Fibroblast of skin of right quadriceps (primary cell): Measurements from ENCODE around the gene SAPCD2.
A peak's percentile ranks its signal among the peaks of the same experiment; 100 is the strongest.

Source experiments
- DNase-seq: peaks from one replicate; pipeline ENCODE4 v3.0.0-alpha.2; 2013

Gene SAPCD2

DNA sequence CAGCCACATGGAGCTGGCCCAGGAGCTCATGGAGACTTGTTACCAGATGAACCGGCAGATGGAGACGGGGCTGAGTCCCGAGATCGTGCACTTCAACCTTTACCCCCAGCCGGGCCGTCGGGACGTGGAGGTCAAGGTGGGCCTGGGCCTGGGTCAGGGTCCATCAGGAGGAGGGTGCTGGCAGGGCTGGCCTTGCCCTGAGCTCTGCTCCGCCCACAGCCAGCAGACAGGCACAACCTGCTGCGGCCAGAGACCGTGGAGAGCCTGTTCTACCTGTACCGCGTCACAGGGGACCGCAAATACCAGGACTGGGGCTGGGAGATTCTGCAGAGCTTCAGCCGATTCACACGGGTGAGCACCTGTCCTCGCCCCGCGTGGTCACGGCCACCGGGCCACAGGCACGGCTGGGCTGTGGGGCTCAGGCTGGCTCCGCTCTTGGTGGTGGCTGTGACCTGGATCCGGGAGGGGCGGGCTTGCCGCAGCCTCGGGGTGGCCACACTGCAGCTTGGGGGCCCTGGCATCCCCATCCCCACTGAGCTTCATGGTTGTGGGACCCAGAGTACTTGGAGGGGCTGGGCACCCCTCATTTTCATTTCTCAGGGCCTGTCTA, 37.1 kb upstream of the SAPCD2 start:
- no peak for DNase-seq

DNA sequence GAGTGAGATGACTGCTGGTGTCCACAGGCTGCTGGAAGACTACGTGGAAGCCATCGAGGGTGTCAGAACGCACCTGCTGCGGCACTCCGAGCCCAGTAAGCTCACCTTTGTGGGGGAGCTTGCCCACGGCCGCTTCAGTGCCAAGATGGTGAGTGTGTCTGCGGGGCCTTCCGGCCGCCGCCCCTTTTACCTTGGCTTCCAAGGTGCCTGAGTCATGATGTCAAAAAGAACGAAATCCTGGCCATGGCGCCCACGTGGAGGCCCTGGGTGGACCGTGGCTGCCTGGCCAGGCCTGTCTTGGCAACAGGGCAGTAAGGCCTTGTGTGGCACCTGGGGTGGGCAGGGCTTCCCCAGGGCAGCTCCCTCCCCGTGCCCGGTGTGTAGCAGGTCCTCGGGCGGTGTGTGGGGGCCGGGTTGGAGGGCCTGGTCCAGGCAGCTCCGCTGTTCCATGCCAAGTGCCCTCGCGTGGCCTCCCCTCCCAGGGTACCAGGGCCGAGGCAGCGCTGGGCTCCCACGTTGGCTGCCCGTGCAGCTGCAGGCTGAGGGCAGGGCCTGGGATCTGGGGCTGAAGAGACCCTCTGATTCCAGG, 36.4 kb upstream of the SAPCD2 start:
- no peak for DNase-seq

- DNase-seq: no peak
These were observed 35.7 kb upstream of the SAPCD2 start for GRCh38 chr9:137105814-137106661.

- no peak for DNase-seq
These were observed 33.0 kb upstream of the SAPCD2 start for GRCh38 chr9:137103206-137103999.

DNA sequence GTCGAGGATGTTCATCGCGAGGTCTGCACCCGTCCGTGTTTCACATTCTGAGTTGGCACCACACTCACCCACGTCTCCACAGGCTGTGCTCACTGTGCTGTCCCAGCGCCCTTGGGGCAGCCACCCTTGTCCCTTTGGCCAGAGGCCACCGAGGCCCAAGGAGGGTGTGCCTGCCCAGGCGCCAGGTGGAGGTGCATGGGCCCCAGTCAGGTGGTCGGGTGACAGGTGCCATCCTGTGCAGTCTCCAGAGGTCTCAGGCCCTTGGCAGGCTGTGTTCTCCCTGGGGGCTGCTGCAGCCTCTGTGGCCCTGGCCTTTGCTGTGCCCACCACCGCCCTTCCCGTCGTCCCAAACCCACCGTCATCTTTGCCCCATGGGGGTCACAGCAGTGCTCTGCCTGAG, 28.9 kb upstream of the SAPCD2 start:
- DNase-seq: no peak

DNA sequence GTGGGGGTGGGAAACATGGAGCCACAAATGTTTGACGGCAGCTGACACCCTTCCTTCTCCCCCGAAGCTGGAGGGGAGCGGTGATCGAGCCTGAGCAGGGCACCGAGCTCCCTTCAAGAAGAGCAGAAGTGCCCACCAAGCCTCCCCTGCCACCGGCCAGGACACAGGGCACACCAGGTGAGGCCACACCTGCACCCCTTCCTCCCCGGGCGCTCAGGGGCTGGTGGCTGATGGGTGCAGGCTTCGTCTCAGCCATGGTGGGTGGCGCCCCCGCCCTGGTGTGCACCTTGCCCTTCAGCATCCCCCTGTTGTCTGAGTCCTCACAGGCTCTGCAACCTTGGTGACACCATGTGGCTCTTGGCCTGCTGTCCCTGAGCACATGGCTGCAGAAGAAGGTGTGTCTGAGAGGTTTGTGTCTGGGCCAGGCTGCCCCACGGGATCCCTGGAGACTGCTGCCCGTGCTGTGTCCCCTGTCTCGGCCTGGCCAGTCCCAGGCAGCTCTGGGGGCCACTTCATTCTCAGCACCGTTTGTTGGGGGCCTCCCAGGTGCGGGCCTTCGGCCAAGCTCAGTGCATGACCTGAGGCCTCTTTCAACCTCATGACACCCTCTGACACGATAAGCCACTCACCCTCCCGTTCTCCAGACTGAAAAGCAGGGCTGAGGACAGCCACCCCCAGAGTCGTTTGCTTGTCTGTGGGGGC, 27.6 kb upstream of the SAPCD2 start:
- DNase-seq: no peak

DNA sequence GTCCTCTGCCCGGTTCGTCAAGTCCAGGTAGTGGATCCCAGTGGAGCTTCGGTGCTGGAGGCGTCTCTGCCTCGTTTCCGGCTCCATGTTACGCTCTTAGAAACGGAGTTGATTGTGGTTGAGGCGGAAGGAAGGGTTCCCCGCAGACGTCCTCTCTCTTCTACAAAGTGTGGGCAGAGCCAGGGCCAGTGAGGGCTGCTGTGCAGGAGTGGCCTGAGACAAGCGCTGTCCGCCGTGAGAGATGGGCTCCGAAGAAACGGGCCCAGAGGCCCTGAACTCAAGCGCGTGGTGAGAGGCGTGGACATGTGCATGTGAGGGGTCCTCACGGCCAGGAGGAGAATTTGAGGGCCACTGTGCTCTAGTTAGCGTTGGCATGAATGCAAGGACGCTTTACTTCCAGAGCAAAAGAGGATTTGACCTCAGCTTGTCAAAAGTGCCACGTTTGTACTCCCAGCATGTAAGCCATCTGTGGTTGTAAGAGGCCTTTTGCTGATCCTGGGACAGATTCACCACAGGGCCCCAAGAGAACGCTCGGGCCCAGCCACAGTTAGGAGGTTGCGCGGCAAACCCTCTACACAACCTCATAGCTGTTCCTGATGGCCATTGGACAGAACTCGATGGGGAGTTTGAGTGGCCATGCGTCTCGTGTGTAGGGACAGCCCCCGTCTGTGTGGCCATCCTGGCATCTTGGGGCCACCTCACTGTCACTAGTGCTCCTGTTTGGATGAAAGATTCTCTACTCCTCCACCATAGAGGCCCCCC, 26.6 kb upstream of the SAPCD2 start:
- DNase-seq: no peak

DNA sequence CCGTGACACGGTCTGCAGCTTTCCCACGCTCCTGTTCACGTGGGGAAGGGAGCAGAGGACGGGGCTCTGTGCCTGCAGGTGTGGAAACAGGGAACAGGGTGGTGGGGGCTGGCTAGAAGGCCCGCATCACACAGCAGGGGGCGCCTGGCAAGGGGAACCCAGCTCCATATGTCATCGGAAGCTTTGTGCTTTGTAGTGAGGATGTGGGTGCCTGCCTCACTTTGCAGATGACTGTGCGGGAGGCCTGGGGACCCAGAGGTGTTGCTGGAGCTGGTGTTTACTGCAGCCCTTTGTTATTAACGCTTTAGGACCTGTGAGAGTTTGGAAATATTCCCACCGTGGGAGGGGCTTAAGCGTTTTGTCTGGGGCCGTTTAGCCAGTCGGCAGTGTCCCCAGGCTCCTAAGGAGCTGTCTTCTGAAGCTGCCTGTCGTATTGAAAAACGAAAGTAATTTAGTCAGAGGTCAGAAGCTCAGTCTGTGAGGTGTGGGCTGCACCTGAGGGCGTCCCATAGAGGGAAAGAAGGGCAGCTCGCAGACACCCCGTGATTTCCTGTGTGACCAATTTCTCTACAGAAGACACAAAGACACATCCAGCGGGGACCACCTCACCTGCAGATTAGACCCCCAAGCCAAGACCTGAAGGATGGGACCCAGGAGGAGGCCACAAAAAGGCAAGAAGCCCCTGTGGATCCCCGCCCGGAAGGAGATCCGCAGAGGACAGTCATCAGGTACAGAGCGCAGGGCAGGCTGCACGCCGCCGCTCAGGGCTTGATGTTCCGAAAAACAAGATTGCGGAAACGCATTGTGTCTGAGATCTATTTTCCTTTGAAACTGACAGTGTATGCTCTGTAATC, 25.5 kb upstream of the SAPCD2 start:
- DNase-seq: no peak

- DNase-seq: no peak
These were observed 19.0 kb upstream of the SAPCD2 start for GRCh38 chr9:137089232-137089947.

DNA sequence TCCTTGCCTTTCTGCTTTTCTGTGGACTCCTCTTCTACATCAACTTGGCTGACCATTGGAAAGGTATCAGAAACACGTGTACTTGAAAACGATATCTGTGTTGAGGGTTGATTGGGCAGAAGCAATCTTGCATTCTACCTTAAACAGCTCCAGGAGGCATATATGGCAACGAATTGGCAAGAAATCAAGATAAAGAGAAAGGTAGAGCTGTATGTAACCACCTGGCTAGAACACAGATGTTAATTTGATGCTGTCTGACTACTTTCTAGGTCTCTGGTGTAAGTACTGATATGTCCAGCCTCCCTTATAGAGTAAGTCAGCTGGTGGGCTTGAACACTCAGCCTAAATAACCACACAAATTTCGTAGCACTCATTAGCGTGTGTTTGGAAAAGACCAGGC, 17.8 kb upstream of the SAPCD2 start:
- no peak for DNase-seq

GRCh38 chr9:137087409-137087925, 17.1 kb upstream of the SAPCD2 start:
- DNase-seq: no peak

GRCh38 chr9:137086531-137087408, 16.4 kb upstream of the SAPCD2 start, which contains the start of gene MAN1B1:
MAN1B1 (plus strand) TSS chr9:137086985; CDS start chr9:137087000, 15 bp downstream.
- peak; percentile 98 for DNase-seq

DNA sequence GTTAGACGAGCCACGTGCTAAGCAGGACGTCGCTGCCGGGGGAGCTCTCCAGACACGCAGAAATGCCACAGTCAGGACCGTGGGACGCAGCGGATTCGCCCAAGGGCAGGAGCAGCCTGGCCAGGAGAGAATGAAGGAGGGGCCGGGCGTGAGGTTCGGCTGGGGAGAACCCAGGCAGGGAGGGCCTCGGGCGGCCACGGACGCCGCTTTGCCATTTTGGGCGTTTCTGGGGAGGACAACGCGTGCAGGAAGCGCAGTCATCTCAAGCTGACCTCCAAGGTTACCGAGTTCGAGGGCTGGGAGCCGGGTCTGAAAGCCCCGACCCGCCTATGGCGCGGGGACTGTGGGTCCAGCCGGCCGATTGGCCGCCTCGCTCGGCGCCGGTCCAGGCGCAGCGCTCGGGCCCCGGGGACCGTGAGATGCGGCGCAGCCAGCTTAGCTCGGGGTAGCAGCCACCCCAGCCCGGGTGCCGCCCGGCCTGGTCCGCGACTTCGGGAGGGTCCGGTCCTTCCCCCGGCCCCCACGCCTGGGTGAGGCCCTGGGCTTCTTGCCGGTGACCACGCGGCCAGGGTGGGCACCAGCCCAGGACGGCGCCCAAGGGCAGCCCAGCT, 15.7 kb upstream of the SAPCD2 start:
- no peak for DNase-seq

GRCh38 chr9:137084526-137084925, 14.2 kb upstream of the SAPCD2 start:
- no peak for DNase-seq

- DNase-seq: peak; percentile 96
These were observed 13.1 kb upstream of the SAPCD2 start for GRCh38 chr9:137083394-137084004.

- no peak for DNase-seq
These were observed 12.6 kb upstream of the SAPCD2 start for GRCh38 chr9:137082925-137083290.

GRCh38 chr9:137082222-137082924, 12.0 kb upstream of the SAPCD2 start:
- DNase-seq: no peak
